KOPT-K1 (cell line): Measurements from ENCODE around the gene FABP7.
A peak's percentile ranks its signal among the peaks of the same experiment; 100 is the strongest.

Source experiments
- H3K27ac ChIP-seq: fragments of 200-600 bp; sonication (generic); 2 replicates; pipeline ENCODE4 v1.5.1; 2016; ENCODE audit warnings: antibody characterized with exemption, mild to moderate bottlenecking, low read depth, low read length; ENCODE audit not compliant: poor library complexity, severe bottlenecking
- H3K36me3 ChIP-seq: fragments of 200-600 bp; sonication (generic); 2 replicates; pipeline ENCODE4 v1.5.1; 2017; ENCODE audit warnings: antibody characterized with exemption, mild to moderate bottlenecking, low read length, moderate library complexity; ENCODE audit not compliant: insufficient read depth
- H3K9me3 ChIP-seq: fragments of 200-600 bp; sonication (generic); 2 replicates; pipeline ENCODE4 v1.5.1; 2017; ENCODE audit warnings: antibody characterized with exemption, low read length, mild to moderate bottlenecking; ENCODE audit not compliant: insufficient read depth, poor library complexity, severe bottlenecking

Gene FABP7

GRCh38 chr6:122749451-122750050 lies 30.0 kb upstream of the FABP7 start:
- H3K27ac ChIP-seq: no peak overlapping the region
- H3K9me3 ChIP-seq: no peaks in the 10 kb centered on the region
- H3K36me3 ChIP-seq: no peaks in the 10 kb centered on the region

GRCh38 chr6:122751326-122751725 lies 28.2 kb upstream of the FABP7 start:
- Histone ChIP-seq H3K9me3 (no peaks in the 10 kb centered on the region), H3K36me3 (no peaks in the 10 kb centered on the region), H3K27ac (peak overlapping the region; percentile 32)

- Histone ChIP-seq H3K9me3 (no peaks in the 10 kb centered on the region), H3K27ac (no peak overlapping the region), H3K36me3 (no peaks in the 10 kb centered on the region)
Observed at GRCh38 chr6:122752459-122752858, 27.1 kb upstream of the FABP7 start.

GRCh38 chr6:122753000-122753687 lies 26.4 kb upstream of the FABP7 start:
- Histone ChIP-seq H3K27ac (no peak overlapping the region), H3K36me3 (no peaks in the 10 kb centered on the region), H3K9me3 (no peaks in the 10 kb centered on the region)

- no peaks in the 10 kb centered on the region for H3K36me3 ChIP-seq
Observed at GRCh38 chr6:122753688-122754056, 25.8 kb upstream of the FABP7 start.

GRCh38 chr6:122754191-122754731 lies 25.3 kb upstream of the FABP7 start:
- Histone ChIP-seq H3K36me3 (no peaks in the 10 kb centered on the region), H3K27ac (no peak overlapping the region), H3K9me3 (no peaks in the 10 kb centered on the region)

More at GRCh38 chr6:122753688-122754056, 25.8 kb upstream of the FABP7 start:
- H3K27ac ChIP-seq: no peak overlapping the region
- H3K9me3 ChIP-seq: no peaks in the 10 kb centered on the region

- Histone ChIP-seq H3K9me3 (no peaks in the 10 kb centered on the region), H3K27ac (no peak overlapping the region), H3K36me3 (no peaks in the 10 kb centered on the region)
Observed at GRCh38 chr6:122755901-122756300, 23.6 kb upstream of the FABP7 start.

GRCh38 chr6:122758927-122759334 lies 20.6 kb upstream of the FABP7 start:
- no peaks in the 10 kb centered on the region for H3K36me3 ChIP-seq
- H3K9me3 ChIP-seq: no peaks in the 10 kb centered on the region
- no peak overlapping the region for H3K27ac ChIP-seq

- H3K9me3 ChIP-seq: no peaks in the 10 kb centered on the region
- no peaks in the 10 kb centered on the region for H3K36me3 ChIP-seq
- H3K27ac ChIP-seq: no peak overlapping the region
Observed at GRCh38 chr6:122760330-122760729, 19.2 kb upstream of the FABP7 start.

- Histone ChIP-seq H3K9me3 (no peaks in the 10 kb centered on the region), H3K27ac (no peak overlapping the region), H3K36me3 (no peaks in the 10 kb centered on the region)
Observed at GRCh38 chr6:122766256-122766655, 13.3 kb upstream of the FABP7 start.

- Histone ChIP-seq H3K9me3 (no peaks in the 10 kb centered on the region), H3K27ac (no peak overlapping the region), H3K36me3 (no peaks in the 10 kb centered on the region)
Observed at GRCh38 chr6:122770835-122771601, 8.5 kb upstream of the FABP7 start.

GRCh38 chr6:122772724-122773415 lies 6.6 kb upstream of the FABP7 start:
- H3K36me3 ChIP-seq: no peaks in the 10 kb centered on the region
- no peaks in the 10 kb centered on the region for H3K9me3 ChIP-seq
- H3K27ac ChIP-seq: no peak overlapping the region

GRCh38 chr6:122775975-122776374 lies 3.5 kb upstream of the FABP7 start:
- Histone ChIP-seq H3K27ac (no peak overlapping the region), H3K36me3 (no peaks in the 10 kb centered on the region), H3K9me3 (no peaks in the 10 kb centered on the region)

GRCh38 chr6:122778302-122778701 lies 1.2 kb upstream of the FABP7 start:
- H3K36me3 ChIP-seq: no peaks in the 10 kb centered on the region
- H3K9me3 ChIP-seq: no peaks in the 10 kb centered on the region
- no peak overlapping the region for H3K27ac ChIP-seq
